GM12878 (cell line): ENCODE measurements around the gene CBR4. TPM values are rescaled to one million over a fixed set of nuclear protein-coding genes. Genes with fewer than 3 reads are reported as not detected.

Source experiments
- ATAC-seq: fragments of 200-7000 bp; cut with Tn5 transposase; 3 replicates; pipeline ENCODE4 v1.9.1; 2020; ENCODE audit warnings: mild to moderate bottlenecking, moderate library complexity
- BruUV-seq: library from RNA; stranded (reverse); fragments of 400-500 nt; replicated peaks from 2 replicates; lab custom pipeline; 2021; lab: Mats Ljungman, UMichigan
- CTCF ChIA-PET: fragments of 300-600 bp; sonication (Branson Sonifier 250); formaldehyde crosslinking; extraction: SDS; loops from one replicate; lab custom pipeline; 2021; ENCODE audit warnings: inconsistent platforms; lab: Yijun Ruan, JAX
- POLR2A ChIA-PET: fragments of 350-600 bp; formaldehyde crosslinking; extraction: SDS; loops from one replicate; lab custom pipeline; 2021; ENCODE audit warnings: inconsistent platforms; lab: Charles Lee
- RAD21 ChIA-PET: fragments of 300-600 bp; sonication (Branson Sonifier 250); formaldehyde crosslinking; loops from one replicate; lab custom pipeline; 2023; ENCODE audit warnings: antibody characterized with exemption; ENCODE audit not compliant: unreplicated experiment; lab: Charles Lee
- SMC1A ChIA-PET: fragments of 300-600 bp; sonication (Branson Sonifier 250); formaldehyde crosslinking; loops from one replicate; lab custom pipeline; 2023; ENCODE audit not compliant: unreplicated experiment, uncharacterized antibody; lab: Charles Lee
- DNase-seq: peaks from one replicate; pipeline ENCODE4 v3.0.0-alpha.2; 2011; ENCODE audit warnings: low read depth, low spot score
- FAIRE-seq: peaks from 3 replicates; lab custom pipeline; 2011; peaks lifted over from hg19 to GRCh38; lab: Jason Lieb, UNC
- H2AFZ ChIP-seq: 2 replicates; pipeline ENCODE4 v1.6.0; 2011; ENCODE audit warnings: low read depth, low read length, control low read depth; ENCODE audit not compliant: control insufficient read depth
- H3K27ac ChIP-seq: 2 replicates; pipeline ENCODE4 v1.5.1; 2011; ENCODE audit warnings: control low read depth; ENCODE audit not compliant: control insufficient read depth, insufficient read depth
- H3K27me3 ChIP-seq, 2 experiments: replicated peaks in 1 of 2; 2 replicates each; pipeline versions ENCODE4 v1.6.0 to v1.6.1; 2011; ENCODE audit warnings: low read length in 1 of 2; ENCODE audit not compliant: control insufficient read depth in 2 of 2, insufficient read depth in 2 of 2
- H3K36me3 ChIP-seq, 2 experiments: 2 replicates each; pipeline ENCODE4 v1.5.1; 2011; ENCODE audit warnings: low read length in 1 of 2; ENCODE audit not compliant: control insufficient read depth in 2 of 2, insufficient read depth in 2 of 2
- H3K4me1 ChIP-seq: 2 replicates; pipeline ENCODE4 v1.6.1; 2011; ENCODE audit warnings: mild to moderate bottlenecking, low read length, moderate library complexity, mixed read lengths; ENCODE audit not compliant: control insufficient read depth, insufficient read depth
- H3K4me2 ChIP-seq: 2 replicates; pipeline ENCODE4 v1.6.0; 2011; ENCODE audit warnings: control low read depth; ENCODE audit not compliant: control insufficient read depth, insufficient read depth
- H3K4me3 ChIP-seq: fragments of 200-600 bp; sonication (generic); 2 replicates; pipeline ENCODE4 v1.5.1; 2016
- H3K79me2 ChIP-seq: 2 replicates; pipeline ENCODE4 v1.6.0; 2011; ENCODE audit warnings: low read length; ENCODE audit not compliant: control insufficient read depth, insufficient read depth
- H3K9ac ChIP-seq: 2 replicates; pipeline ENCODE4 v1.8.0; 2011; ENCODE audit warnings: low read length, control low read depth, mixed read lengths; ENCODE audit not compliant: control insufficient read depth, insufficient read depth
- H3K9me3 ChIP-seq: replicated peaks from 3 replicates; pipeline ENCODE4 v1.5.1; 2011; ENCODE audit warnings: mild to moderate bottlenecking, low read length; ENCODE audit not compliant: control insufficient read depth, insufficient read depth
- H4K20me1 ChIP-seq: 2 replicates; pipeline ENCODE4 v1.6.0; 2011; ENCODE audit not compliant: control insufficient read depth, insufficient read depth
- ATF7 ChIP-seq: fragments of 450-650 bp; IDR thresholded peaks from 2 replicates; pipeline ENCODE4 v1.6.1; 2016; ENCODE audit warnings: low read depth, mild to moderate bottlenecking
- IRF5 ChIP-seq: fragments of 450-650 bp; IDR thresholded peaks from 2 replicates; pipeline ENCODE4 v1.6.1; 2017; ENCODE audit warnings: borderline replicate concordance
- JUND ChIP-seq: IDR thresholded peaks from 2 replicates; pipeline ENCODE4 v1.6.1; 2012; ENCODE audit warnings: low read depth, mild to moderate bottlenecking, low read length, improper control_type of control experiment, moderate library complexity
- SKIL ChIP-seq: fragments of 450-650 bp; IDR thresholded peaks from 2 replicates; pipeline ENCODE4 v1.6.1; 2017; ENCODE audit warnings: mild to moderate bottlenecking, low read depth, inconsistent platforms; ENCODE audit not compliant: poor library complexity, severe bottlenecking
- SREBF1 ChIP-seq: IDR thresholded peaks from 2 replicates; pipeline ENCODE4 v1.6.1; 2012; ENCODE audit warnings: mild to moderate bottlenecking, low read length
- SREBF2 ChIP-seq: IDR thresholded peaks from 2 replicates; pipeline ENCODE4 v1.6.1; 2012; ENCODE audit warnings: mild to moderate bottlenecking, low read length
- SRF ChIP-seq, 2 experiments: IDR thresholded peaks; 2 replicates each; pipeline ENCODE4 v1.6.1; 2011; ENCODE audit warnings: low read depth in 2 of 2, low read length in 2 of 2, mild to moderate bottlenecking in 1 of 2, moderate library complexity in 1 of 2
- WGBS: methylation state at CpG from one replicate; pipeline ENCODE4 v1.1.6; 2016; ENCODE audit warnings: low lambda C conversion rate; ENCODE audit not compliant: insufficient replicate concordance, insufficient coverage; ENCODE audit errors: missing lambda C conversion rate; 5-methylcytosine and 5-hydroxymethylcytosine counted together
- in situ Hi-C: fragments of 300-500 bp; cut with MboI; formaldehyde crosslinking; loops from 9 replicates; pipeline ENCODE4 v1.14.3; 2018; ENCODE audit warnings: mixed read lengths
- intact Hi-C: fragments of 100-400 bp; cut with micrococcal nuclease; formaldehyde crosslinking; loops from one replicate; pipeline ENCODE4 v1.14.2; 2022; ENCODE audit not compliant: unreplicated experiment
- polyA plus RNA-seq, 11 experiments: library from polyadenylated mRNA; depleted of rRNA in 4 of 11; unstranded in 6 of 11; stranded (reverse) in 5 of 11; fragments of >200 nt; fragmentation: Nextera tagmentation in 4 of 11; fragmentation: Illumina TruSeq in 1 of 11; extraction: Ambion mirVana in 4 of 11; extraction: Trizol in 1 of 11; gene quantifications; 1 replicate in 1 of 11; 2 replicates in 10 of 11; pipeline versions ENCODE4 v1.2.1 to v1.2.3, GENCODE V29; 2011 to 2016; ENCODE audit warnings: inconsistent platforms in 2 of 11, missing spikeins in 2 of 11, low read depth in 1 of 11
- total RNA-seq, 4 experiments: library from RNA; depleted of rRNA in 3 of 4; stranded (reverse); fragments of >200 nt in 3 of 4; fragmentation: Illumina TruSeq in 1 of 4; extraction: Trizol in 1 of 4; gene quantifications; 2 replicates each; pipeline versions ENCODE4 v1.2.1 to v1.2.3, GENCODE V29; 2013 to 2021
- TF ChIP-seq, protein P1 (sequence below): fragments of 450-650 bp; IDR thresholded peaks from 2 replicates; pipeline ENCODE4 v1.6.1; 2017; ENCODE audit warnings: antibody characterized with exemption, mild to moderate bottlenecking, moderate library complexity
- TF ChIP-seq, protein P2 (sequence below): fragments of 450-650 bp; IDR thresholded peaks from 2 replicates; pipeline ENCODE4 v1.6.1; 2014; ENCODE audit warnings: mild to moderate bottlenecking
- TF ChIP-seq, protein P3 (sequence below): fragments of 450-650 bp; IDR thresholded peaks from 2 replicates; pipeline ENCODE4 v1.6.1; 2017; ENCODE audit warnings: low read depth, mild to moderate bottlenecking, moderate library complexity
- TF ChIP-seq, protein P4 (sequence below): fragments of 150-350 bp; IDR thresholded peaks from 2 replicates; pipeline ENCODE4 v1.6.1; 2014; ENCODE audit warnings: mild to moderate bottlenecking, low read depth, low read length

The CBR4 gene
- total and polyA plus RNA-seq, 10 of the 15 experiments (the other 5 are each of a cell fraction or from before 2014, with no cell fraction given): 17.3 to 38.8 (median 24.8) TPM

DNA sequence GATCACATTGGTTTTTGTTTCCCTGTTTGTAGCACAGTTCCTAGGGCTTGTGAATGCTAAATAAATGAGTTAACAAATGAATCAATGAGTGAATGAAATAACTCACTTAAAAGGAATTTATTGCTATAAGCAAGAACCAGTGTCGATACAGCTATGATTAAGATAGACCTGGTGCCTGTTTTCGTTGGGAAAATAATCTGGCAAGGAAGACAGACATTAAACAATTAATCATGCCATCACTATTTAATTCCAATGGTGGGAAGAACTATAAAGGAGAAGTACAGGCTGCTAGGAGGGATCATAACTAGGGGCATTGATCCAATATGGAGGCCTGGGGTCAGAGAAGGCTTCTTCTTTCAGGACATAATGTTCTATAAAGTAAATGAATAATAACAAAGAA lies 4.5 kb upstream of the CBR4 start (continued):
- TF ChIP-seq, protein P1, sequence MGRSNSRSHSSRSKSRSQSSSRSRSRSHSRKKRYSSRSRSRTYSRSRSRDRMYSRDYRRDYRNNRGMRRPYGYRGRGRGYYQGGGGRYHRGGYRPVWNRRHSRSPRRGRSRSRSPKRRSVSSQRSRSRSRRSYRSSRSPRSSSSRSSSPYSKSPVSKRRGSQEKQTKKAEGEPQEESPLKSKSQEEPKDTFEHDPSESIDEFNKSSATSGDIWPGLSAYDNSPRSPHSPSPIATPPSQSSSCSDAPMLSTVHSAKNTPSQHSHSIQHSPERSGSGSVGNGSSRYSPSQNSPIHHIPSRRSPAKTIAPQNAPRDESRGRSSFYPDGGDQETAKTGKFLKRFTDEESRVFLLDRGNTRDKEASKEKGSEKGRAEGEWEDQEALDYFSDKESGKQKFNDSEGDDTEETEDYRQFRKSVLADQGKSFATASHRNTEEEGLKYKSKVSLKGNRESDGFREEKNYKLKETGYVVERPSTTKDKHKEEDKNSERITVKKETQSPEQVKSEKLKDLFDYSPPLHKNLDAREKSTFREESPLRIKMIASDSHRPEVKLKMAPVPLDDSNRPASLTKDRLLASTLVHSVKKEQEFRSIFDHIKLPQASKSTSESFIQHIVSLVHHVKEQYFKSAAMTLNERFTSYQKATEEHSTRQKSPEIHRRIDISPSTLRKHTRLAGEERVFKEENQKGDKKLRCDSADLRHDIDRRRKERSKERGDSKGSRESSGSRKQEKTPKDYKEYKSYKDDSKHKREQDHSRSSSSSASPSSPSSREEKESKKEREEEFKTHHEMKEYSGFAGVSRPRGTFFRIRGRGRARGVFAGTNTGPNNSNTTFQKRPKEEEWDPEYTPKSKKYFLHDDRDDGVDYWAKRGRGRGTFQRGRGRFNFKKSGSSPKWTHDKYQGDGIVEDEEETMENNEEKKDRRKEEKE: no peak

DNA sequence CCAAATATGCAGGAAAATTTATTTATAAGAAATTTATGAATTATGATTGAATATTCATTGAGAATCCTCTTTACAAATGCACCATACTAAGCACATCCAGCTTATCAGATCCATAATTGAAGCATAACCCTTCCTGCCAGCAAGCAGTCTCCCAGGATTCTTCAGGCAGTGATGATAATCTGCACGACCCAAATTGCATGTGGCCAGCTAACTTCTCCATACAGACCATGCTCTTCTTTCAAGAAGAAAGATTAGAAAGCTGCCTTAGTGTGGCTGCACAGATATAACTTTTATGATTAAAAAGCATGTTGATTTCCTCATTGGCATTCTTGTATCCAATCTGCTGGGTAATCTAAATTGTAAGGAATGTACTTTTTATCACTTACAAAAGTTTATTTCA lies 3.3 kb upstream of the CBR4 start:
- Histone ChIP-seq H3K9ac (no peak overlapping the region), H2AFZ (no peak overlapping the region), H3K4me2 (no peak overlapping the region), H3K4me1 (no peaks in the 10 kb centered on the region), H3K27me3 (no peaks in the 10 kb centered on the region), H3K36me3 (no peaks in the 10 kb centered on the region), H3K4me3 (no peak overlapping the region), H3K27ac (no peak overlapping the region), H3K79me2 (peaks cover 16% of the 10 kb centered on the region), H3K9me3 (no peaks in the 10 kb centered on the region), H4K20me1 (no peaks in the 10 kb centered on the region)
- DNase-seq (no peak), ATAC-seq (no peak), FAIRE-seq (no peak)
- BruUV-seq: no TSS peak
- ChIA-PET CTCF (interaction anchor here (0.6 to 1.5 kb wide), 6 partner anchors 11 to 480 kb away, joined by 3 to 5 read pairs (median 3); no protein-coding TSS in a partner anchor), SMC1A (interaction anchor here (0.6 to 4.1 kb wide), 3 partner anchors 12 to 1110 kb away, joined by 3 to 16 read pairs (median 3); no protein-coding TSS in a partner anchor), POLR2A (interaction anchor here (0.5 kb wide), 1 partner anchor 493 kb away, joined by 3 read pairs; no protein-coding TSS in a partner anchor), RAD21 (no interaction called here)
- 100% methylated on average over 1 of the region's 1 CpG for WGBS
- in situ Hi-C loops (loop anchor here (5.0 kb wide), 1 partner anchor 474 kb away; no protein-coding TSS in a partner anchor), intact Hi-C loops (no loop called here)
- TF ChIP-seq, protein P2, sequence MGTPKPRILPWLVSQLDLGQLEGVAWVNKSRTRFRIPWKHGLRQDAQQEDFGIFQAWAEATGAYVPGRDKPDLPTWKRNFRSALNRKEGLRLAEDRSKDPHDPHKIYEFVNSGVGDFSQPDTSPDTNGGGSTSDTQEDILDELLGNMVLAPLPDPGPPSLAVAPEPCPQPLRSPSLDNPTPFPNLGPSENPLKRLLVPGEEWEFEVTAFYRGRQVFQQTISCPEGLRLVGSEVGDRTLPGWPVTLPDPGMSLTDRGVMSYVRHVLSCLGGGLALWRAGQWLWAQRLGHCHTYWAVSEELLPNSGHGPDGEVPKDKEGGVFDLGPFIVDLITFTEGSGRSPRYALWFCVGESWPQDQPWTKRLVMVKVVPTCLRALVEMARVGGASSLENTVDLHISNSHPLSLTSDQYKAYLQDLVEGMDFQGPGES: no peak
- TF ChIP-seq, protein P3, sequence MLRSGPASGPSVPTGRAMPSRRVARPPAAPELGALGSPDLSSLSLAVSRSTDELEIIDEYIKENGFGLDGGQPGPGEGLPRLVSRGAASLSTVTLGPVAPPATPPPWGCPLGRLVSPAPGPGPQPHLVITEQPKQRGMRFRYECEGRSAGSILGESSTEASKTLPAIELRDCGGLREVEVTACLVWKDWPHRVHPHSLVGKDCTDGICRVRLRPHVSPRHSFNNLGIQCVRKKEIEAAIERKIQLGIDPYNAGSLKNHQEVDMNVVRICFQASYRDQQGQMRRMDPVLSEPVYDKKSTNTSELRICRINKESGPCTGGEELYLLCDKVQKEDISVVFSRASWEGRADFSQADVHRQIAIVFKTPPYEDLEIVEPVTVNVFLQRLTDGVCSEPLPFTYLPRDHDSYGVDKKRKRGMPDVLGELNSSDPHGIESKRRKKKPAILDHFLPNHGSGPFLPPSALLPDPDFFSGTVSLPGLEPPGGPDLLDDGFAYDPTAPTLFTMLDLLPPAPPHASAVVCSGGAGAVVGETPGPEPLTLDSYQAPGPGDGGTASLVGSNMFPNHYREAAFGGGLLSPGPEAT: no peak
- TF ChIP-seq SREBF2 (no peak), ATF7 (no peak), SRF (IDR thresholded peaks at IDR 0.05; ENCODE audit: low read depth in 2 of 2, low read length in 2 of 2) (no peak), JUND (no peak), SREBF1 (no peak), IRF5 (no peak), SKIL (no peak)
- TF ChIP-seq, protein P4, sequence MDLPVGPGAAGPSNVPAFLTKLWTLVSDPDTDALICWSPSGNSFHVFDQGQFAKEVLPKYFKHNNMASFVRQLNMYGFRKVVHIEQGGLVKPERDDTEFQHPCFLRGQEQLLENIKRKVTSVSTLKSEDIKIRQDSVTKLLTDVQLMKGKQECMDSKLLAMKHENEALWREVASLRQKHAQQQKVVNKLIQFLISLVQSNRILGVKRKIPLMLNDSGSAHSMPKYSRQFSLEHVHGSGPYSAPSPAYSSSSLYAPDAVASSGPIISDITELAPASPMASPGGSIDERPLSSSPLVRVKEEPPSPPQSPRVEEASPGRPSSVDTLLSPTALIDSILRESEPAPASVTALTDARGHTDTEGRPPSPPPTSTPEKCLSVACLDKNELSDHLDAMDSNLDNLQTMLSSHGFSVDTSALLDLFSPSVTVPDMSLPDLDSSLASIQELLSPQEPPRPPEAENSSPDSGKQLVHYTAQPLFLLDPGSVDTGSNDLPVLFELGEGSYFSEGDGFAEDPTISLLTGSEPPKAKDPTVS: no peak
